Activated CD4-positive, alpha-beta T cell treated with anti-CD3 and anti-CD28 coated beads, Interleukin-2, amount 50 U/mL, for 1 hour (primary cell): ENCODE measurements around the gene SPINK9.

ENCODE experiments used
- DNase-seq: peaks from one replicate; pipeline ENCODE4 v3.0.0-alpha.2; 2020

Gene SPINK9

GRCh38 chr5:148372166-148372725 lies 36.9 kb downstream of the SPINK9 start:
- no peak for DNase-seq

GRCh38 chr5:148372893-148373292 lies 37.5 kb downstream of the SPINK9 start:
- no peak for DNase-seq

GRCh38 chr5:148374690-148375360 lies 39.5 kb downstream of the SPINK9 start:
- DNase-seq = no peak

GRCh38 chr5:148376198-148376597 lies 40.8 kb downstream of the SPINK9 start:
- no peak for DNase-seq

GRCh38 chr5:148378670-148379069 lies 43.3 kb downstream of the SPINK9 start:
- no peak for DNase-seq

- DNase-seq = no peak
Observed at GRCh38 chr5:148379340-148379739, 44.0 kb downstream of the SPINK9 start.

- no peak for DNase-seq
Observed at GRCh38 chr5:148381906-148382305, 46.5 kb downstream of the SPINK9 start.

- no peak for DNase-seq
Observed at GRCh38 chr5:148382961-148383360, 47.6 kb downstream of the SPINK9 start.

- peak; percentile 96 for DNase-seq
Observed at GRCh38 chr5:148383564-148384379, 48.4 kb downstream of the SPINK9 start, which contains the start of gene FBXO38. Gene FBXO38 (plus strand): TSS chr5:148383958. CDS start chr5:148394777, 10,819 bp downstream.

GRCh38 chr5:148384380-148384737 lies 49.0 kb downstream of the SPINK9 start:
- DNase-seq = no peak

GRCh38 chr5:148385094-148385493 lies 49.7 kb downstream of the SPINK9 start:
- DNase-seq = no peak

- no peak for DNase-seq
Observed at GRCh38 chr5:148386041-148386440, 50.7 kb downstream of the SPINK9 start.

GRCh38 chr5:148387325-148387724 lies 52.0 kb downstream of the SPINK9 start:
- DNase-seq = no peak

GRCh38 chr5:148388696-148389095 lies 53.3 kb downstream of the SPINK9 start:
- no peak for DNase-seq
